ENCODE results near the gene MRPS27.

The MRPS27 gene

GRCh38 chr5:72267685-72268084 is 52.4 kb downstream of the MRPS27 start:
- FAIRE-seq, result no peak
- no peak for DNase-seq (ENCODE audit: insufficient read length, low spot score)

- DNase-seq (ENCODE audit: insufficient read length, low spot score) (no peak), FAIRE-seq (no peak)
Observed at GRCh38 chr5:72266862-72267261, 53.2 kb downstream of the MRPS27 start.

- DNase-seq (ENCODE audit: insufficient read length, low spot score) (no peak), FAIRE-seq (no peak)
Observed at GRCh38 chr5:72265032-72265877, 54.8 kb downstream of the MRPS27 start.

GRCh38 chr5:72256536-72256935 is 63.5 kb downstream of the MRPS27 start:
- no peak for FAIRE-seq
- DNase-seq (ENCODE audit: insufficient read length, low spot score), result no peak

GRCh38 chr5:72255670-72256069 is 64.4 kb downstream of the MRPS27 start:
- FAIRE-seq (no peak), DNase-seq (ENCODE audit: insufficient read length, low spot score) (no peak)

GRCh38 chr5:72255237-72255636 is 64.8 kb downstream of the MRPS27 start:
- no peak for DNase-seq (ENCODE audit: insufficient read length, low spot score)
- no peak for FAIRE-seq

- DNase-seq (ENCODE audit: insufficient read length, low spot score), result peak; percentile 18
- no peak for FAIRE-seq
Observed at GRCh38 chr5:72252574-72253155, 67.4 kb downstream of the MRPS27 start.

GRCh38 chr5:72252008-72252407 is 68.0 kb downstream of the MRPS27 start:
- DNase-seq (ENCODE audit: insufficient read length, low spot score), result no peak
- FAIRE-seq, result no peak

- FAIRE-seq, result peak; percentile 28
- DNase-seq (ENCODE audit: insufficient read length, low spot score), result no peak
Observed at GRCh38 chr5:72251386-72251785, 68.7 kb downstream of the MRPS27 start.

GRCh38 chr5:72248410-72248981 is 71.5 kb downstream of the MRPS27 start:
- FAIRE-seq (no peak), DNase-seq (ENCODE audit: insufficient read length, low spot score) (peak; percentile 65)

- FAIRE-seq, result peak; percentile 70
- DNase-seq (ENCODE audit: insufficient read length, low spot score), result no peak
Observed at GRCh38 chr5:72246954-72247442, 73.0 kb downstream of the MRPS27 start.

GRCh38 chr5:72245951-72246532 is 74.0 kb downstream of the MRPS27 start:
- peak; percentile 44 for FAIRE-seq
- DNase-seq (ENCODE audit: insufficient read length, low spot score), result no peak

GRCh38 chr5:72245546-72245945 is 74.5 kb downstream of the MRPS27 start:
- DNase-seq (ENCODE audit: insufficient read length, low spot score), result no peak
- no peak for FAIRE-seq

GRCh38 chr5:72244862-72245371 is 75.1 kb downstream of the MRPS27 start:
- FAIRE-seq (peak; percentile 46), DNase-seq (ENCODE audit: insufficient read length, low spot score) (no peak)

GRCh38 chr5:72243706-72244105 is 76.3 kb downstream of the MRPS27 start:
- DNase-seq (ENCODE audit: insufficient read length, low spot score) (no peak), FAIRE-seq (no peak)

GRCh38 chr5:72242796-72243475 is 77.1 kb downstream of the MRPS27 start:
- FAIRE-seq, result no peak
- DNase-seq (ENCODE audit: insufficient read length, low spot score), result no peak

GRCh38 chr5:72241346-72242003 is 78.6 kb downstream of the MRPS27 start:
- DNase-seq (ENCODE audit: insufficient read length, low spot score) (no peak), FAIRE-seq (no peak)

- FAIRE-seq (no peak), DNase-seq (ENCODE audit: insufficient read length, low spot score) (no peak)
Observed at GRCh38 chr5:72238712-72239445, 81.2 kb downstream of the MRPS27 start.

GRCh38 chr5:72237879-72238278 is 82.2 kb downstream of the MRPS27 start:
- DNase-seq (ENCODE audit: insufficient read length, low spot score) (no peak), FAIRE-seq (no peak)

Data from HTR-8/SVneo (cell line).